ENCODE data around the gene RALGAPA1. TPM values are rescaled to one million over a fixed set of nuclear protein-coding genes. Genes with fewer than 3 reads are reported as not detected.

RALGAPA1 gene
- total and polyA plus RNA-seq, 4 donors, result 4.6 to 38.7 (median 13.4) TPM

GRCh38 chr14:35826218-35826951, 17.3 kb upstream of the RALGAPA1 start, which contains the start of gene BRMS1L:
BRMS1L (plus strand) TSS chr14:35826338; CDS start chr14:35826517, 179 bp downstream.
- WGBS, result under 1% methylated on average over 70 of the region's 70 CpGs
- Histone ChIP-seq H3K4me3 (ENCODE audit: low read depth in 1 of 3, low read length in 3 of 3) (peak within 1 kb of the TSS; percentile 82 to 93 (median 89)), H3K27me3 (ENCODE audit: control insufficient read depth in 4 of 4, insufficient read depth in 4 of 4, low read length in 3 of 4) (no peaks in the 10 kb centered on the region), H3K36me3 (ENCODE audit: control insufficient read depth in 4 of 4, insufficient read depth in 3 of 4, low read depth in 1 of 4, low read length in 3 of 4) (no peaks in the 10 kb centered on the region), H3K9me3 (ENCODE audit: control insufficient read depth in 4 of 4, low read length in 3 of 4) (no peaks in the 10 kb centered on the region), H3K9ac (ENCODE audit: low read depth in 1 of 2, low read length in 2 of 2) (peak within 1 kb of the TSS; percentile 70 to 84), H3K27ac (ENCODE audit: low read depth in 1 of 2, low read length in 2 of 2) (peak within 1 kb of the TSS; percentile 95 to 97), H3K4me1 (ENCODE audit: control insufficient read depth in 4 of 4, insufficient read depth in 4 of 4, low read length in 3 of 4) (peaks cover 0 to 11% (median 7%) of the 10 kb centered on the region in 4 donors)
- TF ChIP-seq YY1 (IDR thresholded peaks at IDR 0.05), result peak; percentile 81
- peak; percentile 69 for TF ChIP-seq REST (IDR thresholded peaks at IDR 0.05)
- peak; percentile 76 for TF ChIP-seq SP1 (IDR thresholded peaks at IDR 0.05)
- TF ChIP-seq TAF1 (conservative IDR thresholded peaks at IDR 0.05), result peak; percentile 42
- TF ChIP-seq HNF4G (IDR thresholded peaks at IDR 0.05), result no peak
- TF ChIP-seq RAD21 (IDR thresholded peaks at IDR 0.05), result peak in 1 of 2 donors; percentile 42
- peak; percentile 96 for DNase-seq (ENCODE audit: low spot score)

- Histone ChIP-seq H3K4me3 (ENCODE audit: low read depth in 1 of 3, low read length in 3 of 3) (peak overlapping the region; percentile 69 to 93 (median 72)), H3K9me3 (ENCODE audit: control insufficient read depth in 4 of 4, low read length in 3 of 4) (no peaks in the 10 kb centered on the region), H3K36me3 (ENCODE audit: control insufficient read depth in 4 of 4, insufficient read depth in 3 of 4, low read depth in 1 of 4, low read length in 3 of 4) (no peaks in the 10 kb centered on the region), H3K4me1 (ENCODE audit: control insufficient read depth in 4 of 4, insufficient read depth in 4 of 4, low read length in 3 of 4) (peaks cover 0 to 11% (median 7%) of the 10 kb centered on the region in 4 donors), H3K27ac (ENCODE audit: low read depth in 1 of 2, low read length in 2 of 2) (peak overlapping the region in 1 of 2 donors; percentile 95), H3K27me3 (ENCODE audit: control insufficient read depth in 4 of 4, insufficient read depth in 4 of 4, low read length in 3 of 4) (no peaks in the 10 kb centered on the region), H3K9ac (ENCODE audit: low read depth in 1 of 2, low read length in 2 of 2) (peak overlapping the region in 1 of 2 donors; percentile 84)
- no peak for DNase-seq (ENCODE audit: low spot score)
- TF ChIP-seq RAD21 (IDR thresholded peaks at IDR 0.05) (no peak), REST (IDR thresholded peaks at IDR 0.05) (no peak), HNF4A (conservative IDR thresholded peaks at IDR 0.05) (peak; percentile 39 to 59), YY1 (IDR thresholded peaks at IDR 0.05) (no peak), RXRA (IDR thresholded peaks at IDR 0.05) (peak in 1 of 2 donors; percentile 11), EGR1 (IDR thresholded peaks at IDR 0.05; ENCODE audit: low read depth in 2 of 2) (no peak), JUND (IDR thresholded peaks at IDR 0.05) (no peak), ZBTB33 (IDR thresholded peaks at IDR 0.05) (peak; percentile 7), FOXA1 (IDR thresholded peaks at IDR 0.05) (no peak), SP1 (IDR thresholded peaks at IDR 0.05) (no peak), GABPA (IDR thresholded peaks at IDR 0.05 in 1 of 2, conservative IDR thresholded peaks at IDR 0.05 in 1 of 2) (no peak), CTCF (IDR thresholded peaks at IDR 0.05; ENCODE audit: low read depth, low read length, missing input control) (no peak), FOXA2 (IDR thresholded peaks at IDR 0.05) (no peak), NR2F2 (IDR thresholded peaks at IDR 0.05) (no peak), ATF3 (IDR thresholded peaks at IDR 0.05) (no peak), TAF1 (conservative IDR thresholded peaks at IDR 0.05) (no peak), HNF4G (IDR thresholded peaks at IDR 0.05) (no peak), MAX (IDR thresholded peaks at IDR 0.05) (peak; percentile 54)
- WGBS, result 0% methylated on average over 6 of the region's 6 CpGs
Observed at GRCh38 chr14:35825968-35826217, 16.8 kb upstream of the RALGAPA1 start.
